GM10266 (cell line): Measurements from ENCODE around the gene GHRL.
A peak's percentile ranks its signal among the peaks of the same experiment; 100 is the strongest.

Experiments
- DNase-seq: peaks from one replicate; pipeline ENCODE4 v3.0.0; 2012; ENCODE audit errors: extremely low spot score
- CTCF ChIP-seq: IDR thresholded peaks from 2 replicates; pipeline ENCODE4 v1.5.1; 2012; ENCODE audit warnings: mild to moderate bottlenecking, low read depth; ENCODE audit not compliant: control insufficient read depth, insufficient read depth; ENCODE audit errors: missing control alignments

The GHRL gene

GRCh38 chr3:10292505-10293419, at the start of gene GHRL:
TSS of gene GHRL (minus strand) at chr3:10292947. CDS start at chr3:10290180, 2,767 bp downstream.
- peak; percentile 71 for DNase-seq
- no peak for TF ChIP-seq CTCF

GRCh38 chr3:10341901-10342398, 49.2 kb upstream of the GHRL start:
- DNase-seq: no peak

GRCh38 chr3:10340476-10340875, 47.7 kb upstream of the GHRL start:
- TF ChIP-seq CTCF: no peak
- DNase-seq: no peak

More at GRCh38 chr3:10341901-10342398, 49.2 kb upstream of the GHRL start:
- TF ChIP-seq CTCF: no peak

GRCh38 chr3:10340046-10340445, 47.3 kb upstream of the GHRL start:
- no peak for TF ChIP-seq CTCF
- DNase-seq: no peak

GRCh38 chr3:10339376-10339955, 46.7 kb upstream of the GHRL start:
- TF ChIP-seq CTCF: no peak
- no peak for DNase-seq

GRCh38 chr3:10338591-10339353, 46.0 kb upstream of the GHRL start:
- no peak for TF ChIP-seq CTCF
- DNase-seq: no peak
